SH-SY5Y (cell line): ENCODE results near the gene VTN.

ENCODE experiments used
- GATA2 ChIP-seq: IDR thresholded peaks from 2 replicates; pipeline ENCODE4 v1.6.1; 2011; ENCODE audit warnings: mild to moderate bottlenecking, low read depth, low read length
- GATA3 ChIP-seq: IDR thresholded peaks from 2 replicates; pipeline ENCODE4 v1.6.1; 2011; ENCODE audit warnings: low read depth, mild to moderate bottlenecking, low read length, moderate library complexity

VTN gene

GRCh38 chr17:28345419-28346198 lies 24.5 kb downstream of the VTN start:
- TF ChIP-seq GATA3, result no peak
- TF ChIP-seq GATA2, result no peak

GRCh38 chr17:28344435-28344901 lies 25.6 kb downstream of the VTN start:
- no peak for TF ChIP-seq GATA2
- TF ChIP-seq GATA3, result no peak

- no peak for TF ChIP-seq GATA2
- no peak for TF ChIP-seq GATA3
These were observed 26.1 kb downstream of the VTN start for GRCh38 chr17:28344011-28344410.

GRCh38 chr17:28343491-28343932 lies 26.6 kb downstream of the VTN start:
- TF ChIP-seq GATA2 (no peak), GATA3 (no peak)

- TF ChIP-seq GATA3, result no peak
- TF ChIP-seq GATA2, result no peak
These were observed 27.8 kb downstream of the VTN start for GRCh38 chr17:28342313-28342712.

GRCh38 chr17:28341516-28341915 lies 28.6 kb downstream of the VTN start:
- TF ChIP-seq GATA2 (no peak), GATA3 (no peak)

- TF ChIP-seq GATA2 (no peak), GATA3 (no peak)
These were observed 29.7 kb downstream of the VTN start for GRCh38 chr17:28340374-28340773.

GRCh38 chr17:28339431-28339830 lies 30.7 kb downstream of the VTN start:
- TF ChIP-seq GATA2 (no peak), GATA3 (no peak)

GRCh38 chr17:28338056-28338768 lies 31.9 kb downstream of the VTN start:
- TF ChIP-seq GATA3 (no peak), GATA2 (no peak)

GRCh38 chr17:28335959-28336871 lies 33.9 kb downstream of the VTN start:
- no peak for TF ChIP-seq GATA2
- TF ChIP-seq GATA3, result no peak

GRCh38 chr17:28335201-28335958 lies 34.7 kb downstream of the VTN start, which contains the start of the genes IFT20 and TNFAIP1:
Gene IFT20 (minus strand): TSS chr17:28335472. CDS start chr17:28331985, 3,487 bp downstream.
Gene TNFAIP1 (plus strand): TSS chr17:28335761. CDS start chr17:28339522, 3,761 bp downstream.
- TF ChIP-seq GATA3 (no peak), GATA2 (no peak)

GRCh38 chr17:28334666-28335200 lies 35.4 kb downstream of the VTN start:
- no peak for TF ChIP-seq GATA2
- no peak for TF ChIP-seq GATA3

GRCh38 chr17:28334171-28334570 lies 35.9 kb downstream of the VTN start:
- TF ChIP-seq GATA2 (no peak), GATA3 (no peak)
